ENCODE data around the gene MRPS27.

DNA sequence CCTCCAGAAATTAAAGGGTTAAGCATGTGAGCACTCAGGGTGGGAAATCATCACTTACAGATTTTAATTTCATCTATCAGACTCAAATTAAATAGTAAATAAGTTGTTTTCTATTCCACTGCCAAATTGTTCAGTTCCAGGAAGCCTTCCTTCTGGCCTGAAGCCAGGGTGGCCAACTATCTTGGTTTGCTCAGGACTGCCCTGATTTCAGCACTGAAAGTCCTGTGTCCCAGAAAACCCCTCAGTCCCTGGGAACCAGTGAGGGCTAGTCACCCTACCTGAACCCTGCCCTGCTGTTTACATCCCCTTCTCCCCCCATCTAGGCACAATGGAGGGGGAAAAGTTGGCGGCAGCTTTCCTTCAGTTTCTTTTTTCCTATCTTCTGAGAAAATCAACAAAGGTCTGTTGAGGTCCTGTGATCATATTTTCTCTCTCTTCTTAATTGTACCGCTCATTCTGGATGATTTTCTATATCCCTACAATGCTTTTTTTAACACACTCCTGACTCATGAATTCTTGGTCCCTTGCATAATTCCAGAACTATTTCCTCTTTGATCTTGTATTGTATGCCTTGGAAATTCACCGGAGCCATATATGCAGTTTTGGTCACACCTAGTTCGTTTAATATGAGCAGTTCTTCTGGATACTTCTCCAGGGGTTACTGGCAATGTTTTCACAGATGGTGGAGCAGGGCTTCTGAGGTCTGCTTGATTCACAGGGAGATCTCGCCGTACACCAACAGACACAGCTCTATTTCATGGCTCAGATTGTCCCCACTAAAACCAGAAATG, 109.0 kb downstream of the MRPS27 start:
- TF ChIP-seq, protein P1, sequence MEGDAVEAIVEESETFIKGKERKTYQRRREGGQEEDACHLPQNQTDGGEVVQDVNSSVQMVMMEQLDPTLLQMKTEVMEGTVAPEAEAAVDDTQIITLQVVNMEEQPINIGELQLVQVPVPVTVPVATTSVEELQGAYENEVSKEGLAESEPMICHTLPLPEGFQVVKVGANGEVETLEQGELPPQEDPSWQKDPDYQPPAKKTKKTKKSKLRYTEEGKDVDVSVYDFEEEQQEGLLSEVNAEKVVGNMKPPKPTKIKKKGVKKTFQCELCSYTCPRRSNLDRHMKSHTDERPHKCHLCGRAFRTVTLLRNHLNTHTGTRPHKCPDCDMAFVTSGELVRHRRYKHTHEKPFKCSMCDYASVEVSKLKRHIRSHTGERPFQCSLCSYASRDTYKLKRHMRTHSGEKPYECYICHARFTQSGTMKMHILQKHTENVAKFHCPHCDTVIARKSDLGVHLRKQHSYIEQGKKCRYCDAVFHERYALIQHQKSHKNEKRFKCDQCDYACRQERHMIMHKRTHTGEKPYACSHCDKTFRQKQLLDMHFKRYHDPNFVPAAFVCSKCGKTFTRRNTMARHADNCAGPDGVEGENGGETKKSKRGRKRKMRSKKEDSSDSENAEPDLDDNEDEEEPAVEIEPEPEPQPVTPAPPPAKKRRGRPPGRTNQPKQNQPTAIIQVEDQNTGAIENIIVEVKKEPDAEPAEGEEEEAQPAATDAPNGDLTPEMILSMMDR (IDR thresholded peaks at IDR 0.05): no peak
- TF ChIP-seq ZFX (IDR thresholded peaks at IDR 0.05; ENCODE audit: borderline replicate concordance): no peak

All from 22Rv1 (cell line).